ENCODE measurements around the gene KIDINS220. TPM values are rescaled to one million over a fixed set of nuclear protein-coding genes. Genes with fewer than 3 reads are reported as not detected.
A peak's percentile ranks its signal among the peaks of the same experiment; 100 is the strongest.

Gene KIDINS220
- polyA plus RNA-seq, 6 donors from 2014 or later = 9.2 to 28.3 (median 17.5) TPM

- H3K9me3 Mint-ChIP-seq = no peaks in the 10 kb centered on the region
- no peak overlapping the region for H3K4me3 Mint-ChIP-seq
- ATAC-seq (ENCODE audit: low read depth in 2 of 2) (no peak), DNase-seq (no peak)
- peaks cover 0 to 2% (median 1%) of the 10 kb centered on the region in 3 donors for H3K4me1 Mint-ChIP-seq
- H3K36me3 Mint-ChIP-seq = peaks cover 46 to 50% of the 10 kb centered on the region in 2 donors
- H3K27ac Mint-ChIP-seq = peak overlapping the region in 1 of 6 donors; percentile 96
- no peaks in the 10 kb centered on the region for H3K27me3 Mint-ChIP-seq
Measured at GRCh38 chr2:8806885-8807704, 30.3 kb downstream of the KIDINS220 start.

- no peaks in the 10 kb centered on the region for H3K27me3 Mint-ChIP-seq
- peak overlapping the region in 1 of 6 donors; percentile 49 for H3K27ac Mint-ChIP-seq
Measured at GRCh38 chr2:8805278-8806210, 31.9 kb downstream of the KIDINS220 start.

GRCh38 chr2:8803658-8804379, 33.6 kb downstream of the KIDINS220 start:
- no peaks in the 10 kb centered on the region for H3K27me3 Mint-ChIP-seq
- no peak overlapping the region for H3K27ac Mint-ChIP-seq
- no peak overlapping the region for H3K4me3 Mint-ChIP-seq
- DNase-seq (no peak), ATAC-seq (ENCODE audit: low read depth in 2 of 2) (no peak)
- peaks cover 0 to 5% (median 0%) of the 10 kb centered on the region in 3 donors for H3K4me1 Mint-ChIP-seq
- H3K36me3 Mint-ChIP-seq = peaks cover 43 to 46% of the 10 kb centered on the region in 2 donors
- no peaks in the 10 kb centered on the region for H3K9me3 Mint-ChIP-seq

More at GRCh38 chr2:8805278-8806210, 31.9 kb downstream of the KIDINS220 start:
- DNase-seq (no peak), ATAC-seq (ENCODE audit: low read depth in 2 of 2) (no peak)
- Mint-ChIP-seq H3K36me3 (peaks cover 42 to 48% of the 10 kb centered on the region in 2 donors), H3K9me3 (no peaks in the 10 kb centered on the region), H3K4me3 (no peak overlapping the region), H3K4me1 (peaks cover 0 to 5% (median 2%) of the 10 kb centered on the region in 3 donors)

- no peaks in the 10 kb centered on the region for H3K9me3 Mint-ChIP-seq
- H3K27me3 Mint-ChIP-seq = no peaks in the 10 kb centered on the region
- no peak for ATAC-seq (ENCODE audit: low read depth in 2 of 2)
- peaks cover 0 to 5% (median 0%) of the 10 kb centered on the region in 3 donors for H3K4me1 Mint-ChIP-seq
- no peak overlapping the region for H3K4me3 Mint-ChIP-seq
- H3K27ac Mint-ChIP-seq = peak overlapping the region in 1 of 6 donors; percentile 11
- no peak for DNase-seq
- H3K36me3 Mint-ChIP-seq = peaks cover 39 to 43% of the 10 kb centered on the region in 2 donors
Measured at GRCh38 chr2:8802741-8803140, 34.7 kb downstream of the KIDINS220 start.

GRCh38 chr2:8800821-8801220, 36.6 kb downstream of the KIDINS220 start:
- H3K9me3 Mint-ChIP-seq = no peaks in the 10 kb centered on the region
- peaks cover 47 to 55% of the 10 kb centered on the region in 2 donors for H3K36me3 Mint-ChIP-seq
- H3K4me3 Mint-ChIP-seq = no peak overlapping the region
- no peak overlapping the region for H3K27ac Mint-ChIP-seq
- no peaks in the 10 kb centered on the region for H3K27me3 Mint-ChIP-seq
- H3K4me1 Mint-ChIP-seq = peaks cover 0 to 5% (median 5%) of the 10 kb centered on the region in 3 donors
- ATAC-seq (ENCODE audit: low read depth in 2 of 2) = no peak
- DNase-seq = no peak

- no peaks in the 10 kb centered on the region for H3K9me3 Mint-ChIP-seq
- H3K4me1 Mint-ChIP-seq = peaks cover 0 to 5% (median 5%) of the 10 kb centered on the region in 3 donors
- H3K27ac Mint-ChIP-seq = no peak overlapping the region
- H3K27me3 Mint-ChIP-seq = no peaks in the 10 kb centered on the region
- no peak for ATAC-seq (ENCODE audit: low read depth in 2 of 2)
- no peak for DNase-seq
- no peak overlapping the region for H3K4me3 Mint-ChIP-seq
- peaks cover 50 to 54% of the 10 kb centered on the region in 2 donors for H3K36me3 Mint-ChIP-seq
Measured at GRCh38 chr2:8800218-8800617, 37.2 kb downstream of the KIDINS220 start.

- ATAC-seq (ENCODE audit: low read depth in 2 of 2) (no peak), DNase-seq (no peak)
- Mint-ChIP-seq H3K9me3 (no peaks in the 10 kb centered on the region), H3K36me3 (peaks cover 60 to 62% of the 10 kb centered on the region in 2 donors), H3K4me1 (peaks cover 0 to 5% (median 5%) of the 10 kb centered on the region in 3 donors), H3K27ac (peak overlapping the region in 1 of 6 donors; percentile 12), H3K27me3 (no peaks in the 10 kb centered on the region), H3K4me3 (no peak overlapping the region)
Measured at GRCh38 chr2:8799004-8799403, 38.4 kb downstream of the KIDINS220 start.

GRCh38 chr2:8798393-8798792, 39.0 kb downstream of the KIDINS220 start:
- Mint-ChIP-seq H3K36me3 (peaks cover 60 to 66% of the 10 kb centered on the region in 2 donors), H3K4me1 (peaks cover 0 to 5% (median 5%) of the 10 kb centered on the region in 3 donors), H3K9me3 (no peaks in the 10 kb centered on the region), H3K27ac (no peak overlapping the region), H3K27me3 (no peaks in the 10 kb centered on the region), H3K4me3 (no peak overlapping the region)
- no peak for ATAC-seq (ENCODE audit: low read depth in 2 of 2)
- no peak for DNase-seq

- Mint-ChIP-seq H3K4me3 (no peak overlapping the region), H3K4me1 (peaks cover 0 to 5% (median 5%) of the 10 kb centered on the region in 3 donors), H3K27me3 (no peaks in the 10 kb centered on the region), H3K27ac (no peak overlapping the region), H3K36me3 (peaks cover 55 to 61% of the 10 kb centered on the region in 2 donors), H3K9me3 (no peaks in the 10 kb centered on the region)
- DNase-seq = no peak
- ATAC-seq (ENCODE audit: low read depth in 2 of 2) = no peak
Measured at GRCh38 chr2:8797682-8798081, 39.7 kb downstream of the KIDINS220 start.

GRCh38 chr2:8796878-8797550, 40.4 kb downstream of the KIDINS220 start:
- peaks cover 54 to 55% of the 10 kb centered on the region in 2 donors for H3K36me3 Mint-ChIP-seq
- H3K27me3 Mint-ChIP-seq = no peaks in the 10 kb centered on the region
- DNase-seq (no peak), ATAC-seq (ENCODE audit: low read depth in 2 of 2) (no peak)
- peak overlapping the region in 1 of 6 donors; percentile 58 for H3K27ac Mint-ChIP-seq
- no peaks in the 10 kb centered on the region for H3K9me3 Mint-ChIP-seq
- no peak overlapping the region for H3K4me3 Mint-ChIP-seq
- peaks cover 0 to 5% (median 3%) of the 10 kb centered on the region in 3 donors for H3K4me1 Mint-ChIP-seq

- Mint-ChIP-seq H3K36me3 (peaks cover 48 to 53% of the 10 kb centered on the region in 2 donors), H3K4me3 (no peak overlapping the region), H3K27ac (peak overlapping the region in 1 of 6 donors; percentile 58), H3K4me1 (peaks cover 0 to 5% (median 0%) of the 10 kb centered on the region in 3 donors), H3K27me3 (no peaks in the 10 kb centered on the region), H3K9me3 (no peaks in the 10 kb centered on the region)
- no peak for DNase-seq
- no peak for ATAC-seq (ENCODE audit: low read depth in 2 of 2)
Measured at GRCh38 chr2:8796315-8796848, 41.0 kb downstream of the KIDINS220 start.
